SK-N-SH (cell line): Measurements from ENCODE around the gene SINHCAF. TPM values are rescaled to one million over a fixed set of nuclear protein-coding genes. Genes with fewer than 3 reads are reported as not detected.

Experiments used
- CTCF ChIA-PET: fragments of 300-600, 350-600 bp; formaldehyde crosslinking; extraction: SDS; loops from one replicate; lab custom pipeline; 2021; lab: Yijun Ruan, JAX
- POLR2A ChIA-PET: fragments of 350-600 bp; sonication (Branson Sonifier 250); formaldehyde crosslinking; extraction: SDS; loops from one replicate; lab custom pipeline; 2020; ENCODE audit warnings: antibody characterized with exemption, inconsistent platforms; lab: Yijun Ruan, JAX
- DNase-seq: peaks from one replicate; pipeline ENCODE4 v3.0.0; 2012
- H2AFZ ChIP-seq: fragments of 200-600 bp; sonication (generic); 2 replicates; pipeline ENCODE4 v1.8.1; 2016; ENCODE audit warnings: antibody characterized with exemption, mild to moderate bottlenecking, low read depth
- H3F3A ChIP-seq: fragments of 200-600 bp; sonication (generic); replicated peaks from 2 replicates; pipeline ENCODE3; 2016; ENCODE audit warnings: antibody characterized with exemption, mild to moderate bottlenecking; ENCODE audit not compliant: insufficient read depth
- H3K27ac ChIP-seq, 2 experiments: fragments of 200-500 bp in 1 of 2; fragments of 200-600 bp in 1 of 2; sonication (Bioruptor generic) in 1 of 2; sonication (generic), shearing (Covaris generic) in 1 of 2; 2 replicates each; pipeline versions ENCODE4 v1.5.1 to v1.6.1; 2014 to 2016; ENCODE audit warnings: low read depth in 2 of 2, inconsistent platforms in 1 of 2, low read length in 1 of 2, mild to moderate bottlenecking in 1 of 2, mixed read lengths in 1 of 2
- H3K27me3 ChIP-seq: fragments of 200-600 bp; sonication (generic), shearing (Covaris generic); 2 replicates; pipeline ENCODE4 v1.6.1; 2016; ENCODE audit warnings: mixed run types; ENCODE audit not compliant: insufficient read depth
- H3K36me3 ChIP-seq, 2 experiments: fragments of 200-500 bp in 1 of 2; fragments of 200-600 bp in 1 of 2; sonication (Bioruptor generic) in 1 of 2; sonication (generic) in 1 of 2; replicated peaks in 1 of 2; 2 replicates each; pipeline versions ENCODE3 to v1.5.1; 2014 to 2016; ENCODE audit warnings: low read length in 1 of 2, mild to moderate bottlenecking in 1 of 2; ENCODE audit not compliant: insufficient read depth in 2 of 2, control insufficient read depth in 1 of 2
- H3K4me1 ChIP-seq, 2 experiments: fragments of 200-500 bp in 1 of 2; fragments of 200-600 bp in 1 of 2; sonication (Bioruptor generic) in 1 of 2; sonication (generic), shearing (Covaris generic) in 1 of 2; 2 replicates each; pipeline versions ENCODE4 v1.5.1 to v1.6.1; 2014 to 2016; ENCODE audit warnings: low read depth in 1 of 2, low read length in 1 of 2, mixed run types in 1 of 2; ENCODE audit not compliant: insufficient read depth in 2 of 2, control insufficient read depth in 1 of 2
- H3K4me2 ChIP-seq: fragments of 200-600 bp; sonication (generic), shearing (Covaris generic); 2 replicates; pipeline ENCODE4 v1.6.1; 2017; ENCODE audit warnings: mixed run types
- H3K4me3 ChIP-seq, 2 experiments: fragments of 200-500 bp in 1 of 2; fragments of 200-600 bp in 1 of 2; sonication (Bioruptor generic) in 1 of 2; sonication (generic), shearing (Covaris generic) in 1 of 2; 2 replicates each; pipeline versions ENCODE4 v1.5.1 to v1.8.1; 2014 to 2016; ENCODE audit warnings: low read depth in 2 of 2, inconsistent platforms in 1 of 2, low read length in 1 of 2, mild to moderate bottlenecking in 1 of 2, mixed read lengths in 1 of 2, moderate library complexity in 1 of 2
- H3K79me2 ChIP-seq: fragments of 200-600 bp; sonication (generic); 2 replicates; pipeline ENCODE4 v1.8.1; 2017; ENCODE audit warnings: mild to moderate bottlenecking; ENCODE audit not compliant: insufficient read depth
- H3K9ac ChIP-seq: fragments of 200-600 bp; sonication (generic); 2 replicates; pipeline ENCODE4 v1.6.1; 2017; ENCODE audit warnings: mixed run types
- H3K9me2 ChIP-seq: fragments of 200-600 bp; sonication (generic); 2 replicates; pipeline ENCODE4 v1.6.1; 2017; ENCODE audit warnings: mixed run types
- H3K9me3 ChIP-seq: fragments of 200-600 bp; sonication (generic); 2 replicates; pipeline ENCODE4 v1.6.1; 2017; ENCODE audit warnings: mixed run types, mild to moderate bottlenecking, moderate library complexity
- H4K20me1 ChIP-seq: fragments of 200-600 bp; sonication (generic); 2 replicates; pipeline ENCODE4 v1.6.1; 2017; ENCODE audit warnings: mild to moderate bottlenecking, mixed run types; ENCODE audit not compliant: insufficient read depth
- CTCF ChIP-seq: fragments of 200-600 bp; sonication (generic); IDR thresholded peaks from 2 replicates; pipeline ENCODE4 v1.6.1; 2017; ENCODE audit warnings: antibody characterized with exemption, mild to moderate bottlenecking, moderate library complexity
- ELF1 ChIP-seq: IDR thresholded peaks from 2 replicates; pipeline ENCODE4 v1.4.0; 2012
- FOSL2 ChIP-seq: IDR thresholded peaks from 2 replicates; pipeline ENCODE4 v1.4.0; 2012; ENCODE audit warnings: low read depth, mild to moderate bottlenecking, moderate library complexity, borderline replicate concordance
- MEF2A ChIP-seq: IDR thresholded peaks from 2 replicates; pipeline ENCODE4 v1.4.0; 2012; ENCODE audit warnings: low read depth, borderline replicate concordance
- MXI1 ChIP-seq: IDR thresholded peaks from 2 replicates; pipeline ENCODE4 v1.6.1; 2012; ENCODE audit warnings: mild to moderate bottlenecking, low read depth, low read length, improper control_type of control experiment
- NFIC ChIP-seq: IDR thresholded peaks from 2 replicates; pipeline ENCODE4 v1.4.0; 2012; ENCODE audit warnings: borderline replicate concordance
- RFX5 ChIP-seq: IDR thresholded peaks from 2 replicates; pipeline ENCODE4 v1.6.1; 2012; ENCODE audit warnings: mild to moderate bottlenecking, improper control_type of control experiment, low read length
- RXRA ChIP-seq: IDR thresholded peaks from 2 replicates; pipeline ENCODE4 v1.4.0; 2012; ENCODE audit warnings: low read depth, mild to moderate bottlenecking, borderline replicate concordance
- SIN3A ChIP-seq: IDR thresholded peaks from 2 replicates; pipeline ENCODE4 v1.6.1; 2012; ENCODE audit warnings: low read depth, mild to moderate bottlenecking, low read length, moderate library complexity, borderline replicate concordance
- TCF12 ChIP-seq: IDR thresholded peaks from 2 replicates; pipeline ENCODE4 v1.4.0; 2012
- TEAD4 ChIP-seq: IDR thresholded peaks from 2 replicates; pipeline ENCODE4 v1.4.0; 2012; ENCODE audit warnings: mild to moderate bottlenecking, borderline replicate concordance; ENCODE audit not compliant: insufficient read depth
- USF2 ChIP-seq: fragments of 150-350 bp; IDR thresholded peaks from 2 replicates; pipeline ENCODE4 v1.6.1; 2017; ENCODE audit warnings: antibody characterized with exemption, low read length, low read depth, borderline replicate concordance
- WGBS: methylation state at CpG from one replicate; pipeline ENCODE4 v1.1.6; 2017; ENCODE audit warnings: low lambda C conversion rate; 5-methylcytosine and 5-hydroxymethylcytosine counted together
- polyA plus RNA-seq, 3 experiments: library from polyadenylated mRNA; depleted of rRNA; stranded (reverse); fragments of >200 nt; gene quantifications; 2 replicates each; pipeline ENCODE4 v1.2.3, GENCODE V29; 2012
- TF ChIP-seq, protein P1 (sequence below): IDR thresholded peaks from 2 replicates; pipeline ENCODE4 v1.6.1; 2012; ENCODE audit warnings: mild to moderate bottlenecking, low read depth, low read length, moderate library complexity

The SINHCAF gene
- polyA plus RNA-seq, 1 of the 3 experiments (the other 2 are of a cell fraction) = 22.2 TPM

- Histone ChIP-seq H3K36me3 (no peaks in the 10 kb centered on the region), H3K9me3 (no peaks in the 10 kb centered on the region), H3K27me3 (no peaks in the 10 kb centered on the region), H3K4me2 (no peak overlapping the region), H4K20me1 (peaks cover 27% of the 10 kb centered on the region; the same call in 1 of the 2 replicates), H3K79me2 (peaks cover 100% of the 10 kb centered on the region), H3F3A (no peaks in the 10 kb centered on the region), H3K9me2 (no peaks in the 10 kb centered on the region), H2AFZ (no peak overlapping the region), H3K4me1 (no peaks in the 10 kb centered on the region), H3K9ac (no peak overlapping the region), H3K27ac (no peak overlapping the region), H3K4me3 (no peak overlapping the region)
- CTCF ChIA-PET = no interaction called here
- POLR2A ChIA-PET = no interaction called here
- DNase-seq = no peak
- 73% methylated on average over 2 of the region's 2 CpGs for WGBS
- no peak for TF ChIP-seq CTCF
- no peak for TF ChIP-seq NFIC
- no peak for TF ChIP-seq USF2
- no peak for TF ChIP-seq MXI1
- TF ChIP-seq RXRA = no peak
- no peak for TF ChIP-seq RFX5
- TF ChIP-seq TCF12 = no peak
- no peak for TF ChIP-seq TEAD4
- TF ChIP-seq FOSL2 = no peak
- no peak for TF ChIP-seq ELF1
- TF ChIP-seq, protein P1, sequence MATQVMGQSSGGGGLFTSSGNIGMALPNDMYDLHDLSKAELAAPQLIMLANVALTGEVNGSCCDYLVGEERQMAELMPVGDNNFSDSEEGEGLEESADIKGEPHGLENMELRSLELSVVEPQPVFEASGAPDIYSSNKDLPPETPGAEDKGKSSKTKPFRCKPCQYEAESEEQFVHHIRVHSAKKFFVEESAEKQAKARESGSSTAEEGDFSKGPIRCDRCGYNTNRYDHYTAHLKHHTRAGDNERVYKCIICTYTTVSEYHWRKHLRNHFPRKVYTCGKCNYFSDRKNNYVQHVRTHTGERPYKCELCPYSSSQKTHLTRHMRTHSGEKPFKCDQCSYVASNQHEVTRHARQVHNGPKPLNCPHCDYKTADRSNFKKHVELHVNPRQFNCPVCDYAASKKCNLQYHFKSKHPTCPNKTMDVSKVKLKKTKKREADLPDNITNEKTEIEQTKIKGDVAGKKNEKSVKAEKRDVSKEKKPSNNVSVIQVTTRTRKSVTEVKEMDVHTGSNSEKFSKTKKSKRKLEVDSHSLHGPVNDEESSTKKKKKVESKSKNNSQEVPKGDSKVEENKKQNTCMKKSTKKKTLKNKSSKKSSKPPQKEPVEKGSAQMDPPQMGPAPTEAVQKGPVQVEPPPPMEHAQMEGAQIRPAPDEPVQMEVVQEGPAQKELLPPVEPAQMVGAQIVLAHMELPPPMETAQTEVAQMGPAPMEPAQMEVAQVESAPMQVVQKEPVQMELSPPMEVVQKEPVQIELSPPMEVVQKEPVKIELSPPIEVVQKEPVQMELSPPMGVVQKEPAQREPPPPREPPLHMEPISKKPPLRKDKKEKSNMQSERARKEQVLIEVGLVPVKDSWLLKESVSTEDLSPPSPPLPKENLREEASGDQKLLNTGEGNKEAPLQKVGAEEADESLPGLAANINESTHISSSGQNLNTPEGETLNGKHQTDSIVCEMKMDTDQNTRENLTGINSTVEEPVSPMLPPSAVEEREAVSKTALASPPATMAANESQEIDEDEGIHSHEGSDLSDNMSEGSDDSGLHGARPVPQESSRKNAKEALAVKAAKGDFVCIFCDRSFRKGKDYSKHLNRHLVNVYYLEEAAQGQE = no peak
- no peak for TF ChIP-seq SIN3A
- TF ChIP-seq MEF2A = no peak
These were observed 15.5 kb downstream of the SINHCAF start for GRCh38 chr12:31310488-31310887.
